NCI-H524 treated with DMSO at 0.1 percent for 48 hours (cell line): ENCODE measurements around the gene CTNNA3.
"Not testable (repeated sequence)": the region's sequence is repeated elsewhere in the genome, so short reads cannot be mapped to it uniquely, and the experiment has no call there.

Experiments
- DNase-seq: peaks from one replicate; lab custom pipeline; 2025; lab: John Stamatoyannopoulos, UW

CTNNA3 gene

GRCh38 chr10:67602268-67602950, 93.6 kb downstream of the CTNNA3 start:
- DNase-seq: no peak

- no peak for DNase-seq
These were observed 96.4 kb downstream of the CTNNA3 start for GRCh38 chr10:67599597-67599996.

GRCh38 chr10:67596641-67597040, 99.4 kb downstream of the CTNNA3 start:
- DNase-seq: no peak

- no peak for DNase-seq
These were observed 108.2 kb downstream of the CTNNA3 start for GRCh38 chr10:67587771-67588170.

GRCh38 chr10:67575532-67575931, 120.5 kb downstream of the CTNNA3 start:
- DNase-seq: no peak

- DNase-seq: no peak
These were observed 122.5 kb downstream of the CTNNA3 start for GRCh38 chr10:67573484-67573883.

- no peak for DNase-seq
These were observed 124.5 kb downstream of the CTNNA3 start for GRCh38 chr10:67571503-67571902.

- not testable (repeated sequence) for DNase-seq
These were observed 137.7 kb downstream of the CTNNA3 start for GRCh38 chr10:67558311-67558710.

GRCh38 chr10:67553254-67553653, 142.7 kb downstream of the CTNNA3 start:
- no peak for DNase-seq

- no peak for DNase-seq
These were observed 145.1 kb downstream of the CTNNA3 start for GRCh38 chr10:67550838-67551402.

GRCh38 chr10:67550046-67550445, 145.9 kb downstream of the CTNNA3 start:
- no peak for DNase-seq

- no peak for DNase-seq
These were observed 146.6 kb downstream of the CTNNA3 start for GRCh38 chr10:67549390-67549789.

- DNase-seq: no peak
These were observed 154.6 kb downstream of the CTNNA3 start for GRCh38 chr10:67541411-67541810.

- DNase-seq: no peak
These were observed 156.7 kb downstream of the CTNNA3 start for GRCh38 chr10:67539312-67539711.

GRCh38 chr10:67537906-67538305, 158.1 kb downstream of the CTNNA3 start:
- DNase-seq: no peak

GRCh38 chr10:67533376-67533775, 162.6 kb downstream of the CTNNA3 start:
- DNase-seq: no peak

GRCh38 chr10:67530990-67531389, 165.0 kb downstream of the CTNNA3 start:
- not testable (repeated sequence) for DNase-seq

- no peak for DNase-seq
These were observed 168.6 kb downstream of the CTNNA3 start for GRCh38 chr10:67527351-67527750.

- no peak for DNase-seq
These were observed 174.4 kb downstream of the CTNNA3 start for GRCh38 chr10:67521546-67521945.

- DNase-seq: no peak
These were observed 175.0 kb downstream of the CTNNA3 start for GRCh38 chr10:67520924-67521520.

- no peak for DNase-seq
These were observed 176.6 kb downstream of the CTNNA3 start for GRCh38 chr10:67519434-67519833.

GRCh38 chr10:67518756-67519155, 177.2 kb downstream of the CTNNA3 start:
- DNase-seq: no peak

GRCh38 chr10:67518043-67518442, 178.0 kb downstream of the CTNNA3 start:
- no peak for DNase-seq

- DNase-seq: no peak
These were observed 189.3 kb downstream of the CTNNA3 start for GRCh38 chr10:67506757-67507091.
